ENCODE results near the gene KCNIP1. TPM values are rescaled to one million over a fixed set of nuclear protein-coding genes. Genes with fewer than 3 reads are reported as not detected.

Gene KCNIP1
- total RNA-seq, 1 donor from 2014 or later: 0.16 TPM

GRCh38 chr5:170625221-170626165, 121.7 kb downstream of the KCNIP1 start:
- H3K27me3 ChIP-seq (ENCODE audit: low read depth): peaks cover 11% of the 10 kb centered on the region
- intact Hi-C loops (cut with micrococcal nuclease): no loop called here
- no peaks in the 10 kb centered on the region for H3K9me3 ChIP-seq (replicated peaks)
- no peak overlapping the region for H3K27ac ChIP-seq (replicated peaks)
- peaks cover under 1% of the 10 kb centered on the region for H3K4me1 ChIP-seq
- TF ChIP-seq CTCF (IDR thresholded peaks at IDR 0.05; ENCODE audit: borderline replicate concordance): no peak
- H3K4me3 ChIP-seq: no peak overlapping the region
- no peaks in the 10 kb centered on the region for H3K36me3 ChIP-seq
- DNase-seq: no peak

GRCh38 chr5:170626507-170627150, 122.8 kb downstream of the KCNIP1 start:
- Histone ChIP-seq H3K4me3 (no peak overlapping the region), H3K36me3 (no peaks in the 10 kb centered on the region), H3K27ac (replicated peaks) (no peak overlapping the region), H3K9me3 (replicated peaks) (no peaks in the 10 kb centered on the region), H3K4me1 (peaks cover 12% of the 10 kb centered on the region), H3K27me3 (ENCODE audit: low read depth) (peaks cover 11% of the 10 kb centered on the region)
- intact Hi-C loops (cut with micrococcal nuclease): no loop called here
- no peak for DNase-seq
- no peak for TF ChIP-seq CTCF (IDR thresholded peaks at IDR 0.05; ENCODE audit: borderline replicate concordance)

GRCh38 chr5:170627271-170627670, 123.5 kb downstream of the KCNIP1 start:
- peaks cover 11% of the 10 kb centered on the region for H3K27me3 ChIP-seq (ENCODE audit: low read depth)
- H3K4me3 ChIP-seq: no peak overlapping the region
- H3K36me3 ChIP-seq: no peaks in the 10 kb centered on the region
- intact Hi-C loops (cut with micrococcal nuclease): no loop called here
- H3K4me1 ChIP-seq: peaks cover 18% of the 10 kb centered on the region
- no peaks in the 10 kb centered on the region for H3K9me3 ChIP-seq (replicated peaks)
- H3K27ac ChIP-seq (replicated peaks): no peak overlapping the region
- no peak for TF ChIP-seq CTCF (IDR thresholded peaks at IDR 0.05; ENCODE audit: borderline replicate concordance)
- DNase-seq: no peak

DNA sequence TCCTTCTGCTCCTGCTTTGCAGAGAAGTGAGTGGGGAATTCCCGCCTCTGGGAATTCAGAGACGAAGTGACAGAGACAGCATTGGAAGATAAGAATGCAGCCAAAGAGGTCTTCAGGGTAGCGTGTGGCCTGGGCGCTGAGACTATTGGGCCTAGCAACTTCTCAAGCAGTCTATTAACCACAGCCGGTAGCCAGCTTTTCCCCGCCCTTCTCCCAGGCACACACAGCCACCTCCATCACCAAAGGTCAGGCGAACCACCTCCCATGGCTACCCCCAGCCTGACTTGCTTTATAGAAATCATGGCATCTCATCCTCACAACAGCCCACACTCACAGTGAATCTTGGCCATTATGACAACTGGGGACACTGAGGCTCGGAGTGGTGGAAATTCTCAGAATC, 124.2 kb downstream of the KCNIP1 start:
- no peak for DNase-seq
- Histone ChIP-seq H3K27me3 (ENCODE audit: low read depth) (peaks cover 11% of the 10 kb centered on the region), H3K9me3 (replicated peaks) (no peaks in the 10 kb centered on the region), H3K4me1 (peaks cover 26% of the 10 kb centered on the region), H3K27ac (replicated peaks) (no peak overlapping the region), H3K4me3 (no peak overlapping the region), H3K36me3 (no peaks in the 10 kb centered on the region)
- intact Hi-C loops (cut with micrococcal nuclease): no loop called here
- no peak for TF ChIP-seq CTCF (IDR thresholded peaks at IDR 0.05; ENCODE audit: borderline replicate concordance)

DNA sequence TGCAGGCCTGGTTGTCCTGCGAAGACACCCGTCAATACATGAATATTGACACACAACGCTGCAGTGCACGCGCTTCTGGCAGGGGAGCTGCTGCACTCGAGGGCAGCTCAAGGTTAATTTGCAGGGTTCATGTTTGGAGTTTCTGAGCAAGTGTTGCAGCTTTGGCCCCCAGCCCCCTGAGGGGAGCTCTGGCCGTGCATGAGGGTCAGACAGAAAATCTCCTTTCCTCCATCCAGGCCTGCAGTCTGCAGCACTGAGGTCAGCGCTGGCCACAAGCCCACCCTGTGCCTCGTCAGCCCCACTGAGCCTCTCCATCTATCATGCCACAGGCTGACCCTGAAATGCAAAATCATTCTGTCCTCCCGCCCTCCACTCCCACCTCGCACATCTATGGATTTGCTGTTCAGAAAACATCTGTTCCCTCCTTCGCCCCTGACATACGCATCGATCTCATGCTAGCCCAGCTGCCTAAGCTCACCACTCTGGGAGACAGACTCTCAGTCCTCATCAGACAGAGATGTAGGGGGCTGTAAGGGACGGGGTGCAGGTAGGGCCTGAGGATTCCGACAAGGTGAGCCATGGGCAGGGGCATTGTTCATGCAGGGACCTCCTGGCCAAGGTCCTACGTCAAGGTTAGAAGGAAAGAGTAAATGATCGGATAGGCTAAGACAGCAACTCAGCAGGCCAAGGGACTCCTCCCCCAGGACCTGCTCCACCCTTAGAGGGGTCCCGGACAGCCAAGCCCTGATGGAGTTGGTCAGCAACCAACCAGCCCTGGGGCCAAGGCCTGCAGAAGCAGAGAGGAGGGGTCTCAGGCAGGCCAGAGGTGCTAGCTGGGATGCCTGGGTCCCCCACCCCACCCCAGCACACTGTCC, 125.1 kb downstream of the KCNIP1 start:
- H3K4me1 ChIP-seq: peaks cover 33% of the 10 kb centered on the region
- no peaks in the 10 kb centered on the region for H3K9me3 ChIP-seq (replicated peaks)
- intact Hi-C loops (cut with micrococcal nuclease): no loop called here
- H3K27ac ChIP-seq (replicated peaks): no peak overlapping the region
- no peak overlapping the region for H3K4me3 ChIP-seq
- DNase-seq: no peak
- no peak for TF ChIP-seq CTCF (IDR thresholded peaks at IDR 0.05; ENCODE audit: borderline replicate concordance)
- no peaks in the 10 kb centered on the region for H3K36me3 ChIP-seq
- H3K27me3 ChIP-seq (ENCODE audit: low read depth): peaks cover 8% of the 10 kb centered on the region

All from left ventricle myocardium inferior (tissue), 1 donor.